HCT116 (cell line): ENCODE results near the gene ACOXL. TPM values are rescaled to one million over a fixed set of nuclear protein-coding genes. Genes with fewer than 3 reads are reported as not detected.

ENCODE experiments used
- ATAC-seq: fragments of 200-7000 bp; cut with Tn5 transposase; 2 replicates; pipeline ENCODE4 v1.9.1; 2020; ENCODE audit warnings: mild to moderate bottlenecking, moderate library complexity
- BruUV-seq: library from RNA; stranded (reverse); fragments of 400-500 nt; replicated peaks from 2 replicates; lab custom pipeline; 2021; lab: Mats Ljungman, UMichigan
- CTCF ChIA-PET: fragments of 300-600 bp; sonication (Branson Sonifier 250); formaldehyde crosslinking; loops from one replicate; lab custom pipeline; 2021; ENCODE audit warnings: antibody characterized with exemption; lab: Charles Lee
- POLR2A ChIA-PET: fragments of 300-600, 350-600 bp; sonication (Branson Sonifier 250); formaldehyde crosslinking; loops from one replicate; lab custom pipeline; 2021; ENCODE audit warnings: antibody characterized with exemption; lab: Charles Lee
- RAD21 ChIA-PET, 2 experiments: fragments of 300-600 bp; sonication (Branson Sonifier 250); formaldehyde crosslinking; loops; one replicate each; lab custom pipeline; 2023; ENCODE audit warnings: low total read pairs in 2 of 2; ENCODE audit not compliant: uncharacterized antibody in 2 of 2, unreplicated experiment in 2 of 2, low non-redundant PET in 1 of 2; lab: Charles Lee
- DNase-seq: peaks from one replicate; pipeline ENCODE4 v3.0.0-alpha.2; 2010; ENCODE audit warnings: low read depth, low spot score
- H2AFZ ChIP-seq: fragments of 200-600 bp; shearing (Covaris generic), sonication (generic); 2 replicates; pipeline ENCODE4 v1.6.1; 2017; ENCODE audit warnings: low read depth, mixed run types, mixed read lengths, antibody characterized with exemption, low read length; ENCODE audit not compliant: poor library complexity, severe bottlenecking
- H3K27ac ChIP-seq: 2 replicates; pipeline ENCODE4 v1.5.1; 2012; ENCODE audit warnings: low read depth, low read length
- H3K27me3 ChIP-seq: fragments of 200-600 bp; sonication (generic); 2 replicates; pipeline ENCODE4 v1.6.1; 2016; ENCODE audit warnings: mixed run types, low read length, mixed read lengths; ENCODE audit not compliant: insufficient read depth
- H3K36me3 ChIP-seq, 2 experiments: fragments of 200-500 bp in 1 of 2; fragments of 200-600 bp in 1 of 2; sonication (Bioruptor generic) in 1 of 2; sonication (generic) in 1 of 2; 2 replicates each; pipeline versions ENCODE4 v1.5.1 to v1.6.1; 2014 to 2016; ENCODE audit warnings: low read length in 2 of 2, inconsistent platforms in 1 of 2, mixed read lengths in 1 of 2, mixed run types in 1 of 2; ENCODE audit not compliant: insufficient read depth in 2 of 2, control insufficient read depth in 1 of 2
- H3K4me1 ChIP-seq, 2 experiments: fragments of 200-600 bp in 1 of 2; sonication (generic) in 1 of 2; 2 replicates each; pipeline versions ENCODE4 v1.5.1 to v1.6.1; 2012 to 2017; ENCODE audit warnings: low read length in 2 of 2, inconsistent platforms in 1 of 2, mild to moderate bottlenecking in 1 of 2, mixed read lengths in 1 of 2, mixed run types in 1 of 2, moderate library complexity in 1 of 2; ENCODE audit not compliant: insufficient read depth in 2 of 2, control insufficient read depth in 1 of 2
- H3K4me2 ChIP-seq: fragments of 200-600 bp; sonication (generic); 2 replicates; pipeline ENCODE4 v1.6.1; 2017; ENCODE audit warnings: mixed run types, low read length, mixed read lengths
- H3K4me3 ChIP-seq, 2 experiments: fragments of 200-600 bp in 1 of 2; sonication (generic) in 1 of 2; replicated peaks in 1 of 2; 2 replicates each; pipeline ENCODE4 v1.5.1; 2011 to 2016; ENCODE audit warnings: low read length in 2 of 2, control low read depth in 1 of 2, low read depth in 1 of 2, mild to moderate bottlenecking in 1 of 2, mixed read lengths in 1 of 2, mixed run types in 1 of 2
- H3K79me2 ChIP-seq: fragments of 200-600 bp; sonication (generic); 2 replicates; pipeline ENCODE4 v1.6.1; 2017; ENCODE audit warnings: mild to moderate bottlenecking, mixed run types, low read length, moderate library complexity, mixed read lengths; ENCODE audit not compliant: insufficient read depth
- H3K9ac ChIP-seq: fragments of 200-600 bp; sonication (generic); 2 replicates; pipeline ENCODE4 v1.6.1; 2016; ENCODE audit warnings: low read length, mixed read lengths
- H3K9me2 ChIP-seq: fragments of 200-600 bp; sonication (generic), shearing (Covaris generic); 2 replicates; pipeline ENCODE4 v1.6.1; 2017; ENCODE audit warnings: mixed run types, mild to moderate bottlenecking, moderate library complexity; ENCODE audit not compliant: insufficient read depth
- H3K9me3 ChIP-seq, 2 experiments: fragments of 200-500 bp in 1 of 2; fragments of 200-600 bp in 1 of 2; sonication (Bioruptor generic) in 1 of 2; sonication (generic) in 1 of 2; 2 replicates each; pipeline ENCODE4 v1.6.1; 2014 to 2017; ENCODE audit warnings: low read length in 2 of 2, mixed read lengths in 2 of 2, inconsistent platforms in 1 of 2, low read depth in 1 of 2, mild to moderate bottlenecking in 1 of 2, mixed run types in 1 of 2, moderate library complexity in 1 of 2; ENCODE audit not compliant: control insufficient read depth in 1 of 2, insufficient read depth in 1 of 2
- H4K20me1 ChIP-seq: fragments of 200-600 bp; sonication (generic), shearing (Covaris generic); 2 replicates; pipeline ENCODE4 v1.6.1; 2017; ENCODE audit warnings: mixed run types, mild to moderate bottlenecking, moderate library complexity; ENCODE audit not compliant: insufficient read depth
- CEBPB ChIP-seq: IDR thresholded peaks from 2 replicates; pipeline ENCODE4 v1.6.1; 2012; ENCODE audit warnings: low read depth
- CTCF ChIP-seq, 3 experiments: fragments of 200-600 bp in 1 of 3; sonication (generic) in 1 of 3; IDR thresholded peaks in 2 of 3; conservative IDR thresholded peaks in 1 of 3; 2 replicates each; pipeline ENCODE4 v1.5.1; 2012 to 2017; ENCODE audit warnings: low read depth in 2 of 3, low read length in 2 of 3, antibody characterized with exemption in 1 of 3, borderline replicate concordance in 1 of 3, control low read depth in 1 of 3, mild to moderate bottlenecking in 1 of 3, mixed read lengths in 1 of 3, mixed run types in 1 of 3, moderate library complexity in 1 of 3; ENCODE audit not compliant: insufficient read depth in 1 of 3
- ELF1 ChIP-seq: IDR thresholded peaks from 2 replicates; pipeline ENCODE4 v1.6.1; 2012; ENCODE audit warnings: low read depth, borderline replicate concordance
- EZH2 ChIP-seq: fragments of 200-600 bp; sonication (generic); IDR thresholded peaks from 2 replicates; pipeline ENCODE4 v1.6.1; 2017; ENCODE audit warnings: antibody characterized with exemption, mixed run types
- EZH2phosphoT487 ChIP-seq: fragments of 200-600 bp; IDR thresholded peaks from 2 replicates; pipeline ENCODE4 v1.6.1; 2018; ENCODE audit warnings: antibody characterized with exemption, borderline replicate concordance
- FOSL1 ChIP-seq: IDR thresholded peaks from 2 replicates; pipeline ENCODE4 v1.6.1; 2012; ENCODE audit warnings: low read depth
- POLR2A ChIP-seq: IDR thresholded peaks from 2 replicates; pipeline ENCODE4 v1.7.0; 2011; ENCODE audit warnings: borderline replicate concordance; ENCODE audit not compliant: insufficient read depth, insufficient read length; ENCODE audit errors: extremely low read depth
- REST ChIP-seq: IDR thresholded peaks from 2 replicates; pipeline ENCODE4 v1.6.1; 2012; ENCODE audit warnings: low read depth
- SP1 ChIP-seq: IDR thresholded peaks from 2 replicates; pipeline ENCODE4 v1.6.1; 2012; ENCODE audit warnings: low read depth
- SRF ChIP-seq: IDR thresholded peaks from 2 replicates; pipeline ENCODE4 v1.6.1; 2012; ENCODE audit warnings: low read depth
- YY1 ChIP-seq: IDR thresholded peaks from 2 replicates; pipeline ENCODE4 v1.6.1; 2011; ENCODE audit warnings: low read length, low read depth, moderate library complexity, mild to moderate bottlenecking; ENCODE audit not compliant: insufficient replicate concordance; ENCODE audit errors: extremely low read depth
- ZNF274 ChIP-seq: fragments of 200-500 bp; sonication (Bioruptor generic); IDR thresholded peaks from 2 replicates; pipeline ENCODE4 v1.6.1; 2014; ENCODE audit warnings: mild to moderate bottlenecking, low read depth, low read length, inconsistent platforms
- intact Hi-C: fragments of 100-400 bp; cut with micrococcal nuclease; formaldehyde crosslinking; loops from 2 replicates; pipeline ENCODE4 v1.10.0; 2022
- total RNA-seq: library from RNA; stranded (reverse); gene quantifications from one replicate; pipeline ENCODE4 v1.2.1, GENCODE V29; 2021; ENCODE audit not compliant: unreplicated experiment

Gene ACOXL
- total RNA-seq, 1 experiment from 2014 or later = 5.5 TPM

- ChIA-PET RAD21 (no interaction called here), CTCF (no interaction called here), POLR2A (no interaction called here)
- no peak overlapping the region for H2AFZ ChIP-seq
- no peak overlapping the region for H3K9ac ChIP-seq
- TF ChIP-seq SRF = no peak
- no peak for TF ChIP-seq EZH2
- peak in 1 of 3 experiments; percentile 10; a peak in 1 of 6 replicates for TF ChIP-seq CTCF (IDR thresholded peaks at IDR 0.05 in 2 of 3, conservative IDR thresholded peaks at IDR 0.05 in 1 of 3; ENCODE audit: borderline replicate concordance in 1 of 3, insufficient read depth in 1 of 3, low read depth in 2 of 3, low read length in 2 of 3)
- BruUV-seq = no TSS peak
- no peaks in the 10 kb centered on the region for H3K4me1 ChIP-seq
- H3K27ac ChIP-seq = no peak overlapping the region
- H3K79me2 ChIP-seq = no peaks in the 10 kb centered on the region
- DNase-seq (no peak), ATAC-seq (no peak)
- H3K36me3 ChIP-seq = no peaks in the 10 kb centered on the region
- H4K20me1 ChIP-seq = no peaks in the 10 kb centered on the region
- no peaks in the 10 kb centered on the region for H3K9me3 ChIP-seq
- H3K9me2 ChIP-seq = no peaks in the 10 kb centered on the region
- intact Hi-C loops = no loop called here
- no peak overlapping the region for H3K4me2 ChIP-seq
- H3K4me3 ChIP-seq = no peak overlapping the region
- no peaks in the 10 kb centered on the region for H3K27me3 ChIP-seq
These were observed 100.4 kb downstream of the ACOXL start for GRCh38 chr2:110832740-110833139.

GRCh38 chr2:110834134-110834827 lies 101.9 kb downstream of the ACOXL start:
- Histone ChIP-seq H3K27me3 (no peaks in the 10 kb centered on the region), H3K4me3 (no peak overlapping the region), H3K9me2 (no peaks in the 10 kb centered on the region), H3K36me3 (no peaks in the 10 kb centered on the region), H2AFZ (no peak overlapping the region), H3K79me2 (no peaks in the 10 kb centered on the region), H3K4me2 (no peak overlapping the region), H3K4me1 (no peaks in the 10 kb centered on the region), H3K27ac (no peak overlapping the region), H3K9ac (no peak overlapping the region), H4K20me1 (no peaks in the 10 kb centered on the region), H3K9me3 (no peaks in the 10 kb centered on the region)
- DNase-seq (no peak), ATAC-seq (no peak)
- ChIA-PET CTCF (no interaction called here), RAD21 (no interaction called here), POLR2A (no interaction called here)
- intact Hi-C loops = no loop called here
- BruUV-seq = no TSS peak
- TF ChIP-seq EZH2 (no peak), ZNF274 (no peak), EZH2phosphoT487 (no peak), FOSL1 (no peak), SP1 (no peak), ELF1 (no peak), SRF (no peak), REST (no peak), YY1 (no peak), CEBPB (no peak), POLR2A (no peak)
